CD1c-positive myeloid dendritic cell (primary cell): ENCODE data around the gene CBLN3.
"Not testable (repeated sequence)": the region's sequence is repeated elsewhere in the genome, so short reads cannot be mapped to it uniquely, and the experiment has no call there.

ENCODE experiments used
- DNase-seq: peaks from one replicate; pipeline ENCODE4 v3.0.0-alpha.2; 2016; ENCODE audit errors: extremely low spot score

CBLN3 gene

GRCh38 chr14:24403294-24403998, 26.0 kb downstream of the CBLN3 start:
- no peak for DNase-seq

DNA sequence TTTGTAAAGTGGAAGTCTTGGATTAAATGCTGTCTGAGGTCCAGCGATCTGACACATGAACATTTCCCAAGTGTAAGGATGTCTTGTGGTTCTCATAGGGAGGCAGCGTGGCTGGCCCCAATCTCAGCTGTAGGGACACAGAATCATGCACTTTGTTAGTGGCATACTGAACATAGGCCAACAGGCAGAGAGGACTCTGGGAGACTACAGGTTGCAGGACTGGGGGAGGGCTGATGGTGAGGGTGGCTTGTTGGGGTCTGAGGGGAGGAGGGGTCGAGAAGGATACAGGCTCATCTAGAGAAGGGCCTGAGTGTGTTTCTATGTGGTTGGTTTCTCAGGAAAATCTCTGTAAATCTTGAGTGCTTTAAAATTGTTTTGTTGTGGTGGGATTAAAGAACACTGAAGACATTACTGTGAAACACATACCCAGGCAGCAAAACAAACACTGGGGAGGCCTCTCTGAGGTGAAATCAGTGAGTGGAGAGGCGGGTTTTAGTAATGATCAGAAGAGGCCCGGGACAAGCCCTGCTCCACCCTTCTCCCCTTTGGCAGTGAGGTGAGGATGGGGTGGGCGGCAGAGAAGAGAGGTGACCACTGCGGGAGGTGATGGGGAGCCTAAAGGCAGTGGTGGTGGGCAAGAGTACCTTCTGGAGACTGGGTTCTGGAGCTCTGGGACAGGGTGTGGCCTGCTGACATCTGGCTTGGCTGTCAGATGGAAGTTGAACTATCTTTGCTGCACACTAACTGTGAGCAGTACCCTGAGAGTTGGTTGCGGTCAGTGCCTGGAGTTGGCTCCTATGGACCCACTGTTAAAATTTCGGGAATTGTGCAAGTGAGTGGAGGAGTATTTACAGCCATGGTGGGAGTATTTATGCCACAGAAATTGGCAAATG, 27.4 kb downstream of the CBLN3 start:
- no peak for DNase-seq

- no peak for DNase-seq
Observed at GRCh38 chr14:24399999-24400718, 29.3 kb downstream of the CBLN3 start.

GRCh38 chr14:24399447-24399822, 30.0 kb downstream of the CBLN3 start:
- no peak for DNase-seq

DNA sequence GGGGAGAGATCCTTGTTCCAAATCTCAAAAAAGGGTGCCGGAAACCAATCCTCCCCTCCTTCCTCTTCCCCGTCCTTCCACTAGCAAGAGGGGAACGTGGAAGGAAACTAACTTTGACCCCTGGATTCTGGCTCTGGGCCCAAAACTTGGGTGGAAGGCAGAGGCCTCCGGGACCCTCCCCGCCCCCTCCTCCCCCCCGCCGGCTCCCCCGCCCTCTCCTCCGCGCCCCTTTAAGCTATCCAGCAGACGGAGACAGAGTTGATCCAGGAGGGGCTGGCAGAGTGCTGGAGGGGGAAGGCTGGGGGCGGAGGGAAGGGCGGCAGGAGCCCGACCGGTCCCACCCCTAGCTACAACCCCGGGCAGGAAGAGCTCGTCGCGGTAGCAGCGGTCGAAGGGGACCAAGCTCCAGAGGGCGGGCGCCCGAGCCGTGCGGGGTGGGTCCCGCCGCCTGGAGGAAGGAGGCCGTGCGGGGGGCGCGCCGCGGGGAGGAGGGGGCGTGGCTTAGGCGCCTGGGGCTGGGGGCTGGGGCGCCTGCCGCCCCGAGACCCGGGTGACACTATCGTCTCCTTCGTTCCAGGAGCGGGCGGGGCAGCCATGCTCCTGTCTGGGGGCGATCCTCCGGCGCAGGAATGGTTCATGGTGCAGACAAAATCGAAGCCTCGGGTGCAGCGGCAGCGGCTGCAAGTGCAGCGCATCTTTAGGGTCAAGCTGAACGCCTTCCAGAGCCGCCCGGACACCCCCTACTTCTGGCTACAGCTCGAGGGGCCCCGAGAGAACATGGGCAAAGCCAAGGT, 30.6 kb downstream of the CBLN3 start, which contains the start of gene NYNRIN:
TSS of gene NYNRIN (plus strand) at position 351 of the 794 bp plus-strand sequence. CDS start at position 595, 244 bp downstream.
- peak; percentile 26 for DNase-seq

DNA sequence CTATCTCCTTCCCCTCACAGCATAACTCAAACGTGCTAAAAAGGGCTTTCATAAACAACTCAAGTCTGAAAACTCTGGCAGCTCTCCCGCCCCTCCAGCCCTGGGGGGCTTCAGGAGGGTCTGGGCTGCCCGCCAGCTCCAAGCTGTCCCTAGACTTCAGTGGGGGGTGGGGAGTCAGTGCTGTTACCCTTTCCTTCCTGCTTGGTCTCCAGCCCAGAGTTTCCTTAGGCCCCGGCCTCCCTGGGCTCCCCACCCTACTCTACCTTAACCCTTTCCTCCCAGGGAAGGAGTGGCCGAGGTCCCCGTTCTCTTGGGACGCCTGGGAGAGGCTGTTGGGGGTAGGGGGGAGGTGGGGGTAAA, 31.2 kb downstream of the CBLN3 start:
- no peak for DNase-seq

DNA sequence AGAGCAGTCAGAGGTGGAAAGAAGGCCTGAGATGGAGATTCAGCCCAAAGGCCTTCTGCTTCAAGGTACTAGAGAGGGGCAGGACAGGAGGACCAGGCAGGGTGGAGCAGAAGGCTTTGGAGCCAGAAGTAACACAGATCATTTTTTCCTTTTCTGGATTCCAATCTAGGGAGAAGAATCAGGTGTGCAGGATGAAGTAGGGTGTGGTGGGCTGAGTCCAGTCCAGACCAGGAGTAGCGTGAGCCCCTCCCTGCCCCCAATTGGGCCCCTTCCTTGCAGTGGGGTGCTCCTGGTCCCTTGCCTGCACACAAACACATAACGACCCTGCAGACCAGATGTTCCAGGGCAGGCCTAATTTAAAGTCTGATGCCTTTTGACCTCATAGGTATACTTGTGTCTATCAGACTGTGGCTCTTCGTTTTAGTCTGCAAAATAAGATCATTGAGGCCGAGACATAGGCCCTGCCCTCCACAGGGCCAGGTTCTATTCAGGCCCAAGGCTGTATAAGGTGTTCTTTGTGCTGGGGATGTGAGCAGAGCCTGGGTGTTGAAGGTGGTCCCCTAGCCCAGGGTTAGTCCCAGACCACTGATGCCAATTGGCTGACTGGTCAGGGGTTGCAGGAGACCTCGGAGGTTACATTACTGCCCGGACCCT, 31.7 kb downstream of the CBLN3 start:
- no peak for DNase-seq

GRCh38 chr14:24395609-24396582, 33.6 kb downstream of the CBLN3 start:
- DNase-seq: peak; percentile 9

GRCh38 chr14:24394275-24394674, 35.2 kb downstream of the CBLN3 start:
- no peak for DNase-seq

- DNase-seq: no peak
Observed at GRCh38 chr14:24392325-24393091, 37.0 kb downstream of the CBLN3 start.

- no peak for DNase-seq
Observed at GRCh38 chr14:24390701-24391468, 38.6 kb downstream of the CBLN3 start.

DNA sequence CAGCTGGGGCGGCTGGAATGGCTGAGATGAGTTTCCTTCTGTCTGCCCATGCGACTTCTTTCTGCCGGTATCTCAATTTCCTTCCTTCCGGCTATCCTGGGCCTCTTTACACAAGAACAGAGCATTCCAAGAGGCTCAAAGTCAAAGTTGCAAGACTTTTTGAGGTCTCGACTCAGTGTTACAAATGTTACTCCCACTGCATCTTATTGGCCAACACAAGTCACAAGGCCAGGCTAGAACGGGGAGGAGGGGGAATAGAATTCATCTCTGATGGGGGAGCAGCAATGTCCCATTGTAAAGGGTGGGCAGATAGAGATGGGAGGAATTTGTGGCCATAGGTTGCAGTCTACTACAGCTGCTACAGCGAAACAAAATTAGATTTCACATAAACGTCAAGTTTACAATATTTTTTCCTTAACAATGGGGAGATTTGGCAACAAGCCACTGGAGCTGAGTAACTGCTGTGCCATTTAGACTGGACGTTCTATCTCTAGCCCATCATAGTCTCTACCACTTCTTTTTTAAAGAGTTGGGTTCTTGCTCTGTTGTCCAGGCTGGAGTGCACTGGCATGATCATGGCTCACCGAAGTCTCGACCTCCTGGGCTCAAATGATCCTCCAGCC, 40.1 kb downstream of the CBLN3 start:
- no peak for DNase-seq

- DNase-seq: no peak
Observed at GRCh38 chr14:24388474-24389179, 40.8 kb downstream of the CBLN3 start.

DNA sequence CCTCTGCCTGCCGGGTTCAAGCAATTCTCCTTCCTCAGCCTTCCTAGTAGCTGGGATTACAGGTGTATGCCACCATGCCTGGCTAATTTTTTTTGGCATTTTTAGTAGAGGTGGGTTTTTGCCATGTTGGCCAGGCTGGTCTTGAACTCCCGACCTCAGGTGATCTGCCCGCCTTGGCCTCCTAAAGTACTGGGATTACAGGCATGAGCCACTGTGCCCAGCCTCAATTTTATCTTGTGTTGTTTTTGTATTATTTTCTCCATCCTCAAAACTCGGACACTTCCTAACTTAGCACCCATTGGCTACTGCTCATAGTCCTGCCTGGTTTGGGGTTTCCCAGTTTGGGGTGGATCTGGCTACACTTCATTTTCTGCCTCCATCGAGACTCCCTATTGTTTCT, 41.9 kb downstream of the CBLN3 start:
- DNase-seq: not testable (repeated sequence)

GRCh38 chr14:24387009-24387345, 42.5 kb downstream of the CBLN3 start:
- DNase-seq: no peak

- no peak for DNase-seq
Observed at GRCh38 chr14:24385524-24385923, 43.9 kb downstream of the CBLN3 start.

GRCh38 chr14:24384169-24384568, 45.3 kb downstream of the CBLN3 start:
- DNase-seq: no peak

DNA sequence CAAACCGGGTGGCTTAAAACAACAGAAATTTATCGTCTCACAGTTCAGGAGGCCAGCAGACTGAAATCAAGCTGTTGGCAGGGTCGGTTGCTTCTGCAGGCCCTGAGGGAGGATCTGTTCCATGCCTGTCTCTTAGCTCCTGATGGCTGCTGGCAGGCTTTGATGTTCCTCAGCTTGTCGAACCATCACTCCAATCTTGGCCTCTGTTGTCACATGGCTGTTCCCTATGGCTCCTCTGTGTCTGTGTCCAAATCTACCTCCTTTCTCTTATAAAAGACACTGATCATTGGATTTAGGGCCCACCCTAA, 47.5 kb downstream of the CBLN3 start:
- DNase-seq: no peak
